GM12891 (cell line): ENCODE data around the gene CFAP210.

Experiments
- POLR2A ChIP-seq: IDR thresholded peaks from 2 replicates; pipeline ENCODE4 v1.6.1; 2011; ENCODE audit warnings: low read depth, low read length, control low read depth
- POLR2AphosphoS5 ChIP-seq: IDR thresholded peaks from 2 replicates; pipeline ENCODE4 v1.6.1; 2011; ENCODE audit warnings: low read depth, low read length, control low read depth
- SPI1 ChIP-seq: IDR thresholded peaks from 2 replicates; pipeline ENCODE4 v1.6.1; 2011; ENCODE audit warnings: low read depth, low read length, control low read depth
- TAF1 ChIP-seq: IDR thresholded peaks from 2 replicates; pipeline ENCODE4 v1.6.1; 2011; ENCODE audit warnings: low read depth, low read length, control low read depth

GRCh38 chr2:169663247-169663646, 31.0 kb downstream of the CFAP210 start:
- TF ChIP-seq POLR2AphosphoS5 (no peak), POLR2A (no peak), TAF1 (no peak), SPI1 (no peak)
